Activated CD4-positive, alpha-beta T cell treated with anti-CD3 and anti-CD28 coated beads, Interleukin-2, amount 10 ng/mL, durations not matched to agents 7 days and 5 days (primary cell): Measurements from ENCODE around the gene SLC39A11. TPM values are rescaled to one million over a fixed set of nuclear protein-coding genes. Genes with fewer than 3 reads are reported as not detected.
A peak's percentile ranks its signal among the peaks of the same experiment; 100 is the strongest.
"Not testable (repeated sequence)": the region's sequence is repeated elsewhere in the genome, so short reads cannot be mapped to it uniquely, and the experiment has no call there.

Source experiments
- CTCF ChIA-PET: fragments of 350-600 bp; sonication (Branson Sonifier 250); formaldehyde crosslinking; loops from one replicate; lab custom pipeline; 2021; ENCODE audit warnings: antibody characterized with exemption; lab: Charles Lee
- POLR2A ChIA-PET: fragments of 350-600 bp; sonication (Branson Sonifier 250); formaldehyde crosslinking; loops from one replicate; lab custom pipeline; 2021; ENCODE audit warnings: antibody characterized with exemption; lab: Charles Lee
- DNase-seq: peaks from one replicate; pipeline ENCODE4 v3.0.0-alpha.2; 2020
- H3K27ac Mint-ChIP-seq: one replicate; pipeline ENCODE4 v1.8.0; 2021; ENCODE audit warnings: mild to moderate bottlenecking, moderate library complexity, mixed read lengths
- H3K27me3 Mint-ChIP-seq: one replicate; pipeline ENCODE4 v1.8.0; 2021; ENCODE audit warnings: mixed read lengths
- H3K36me3 Mint-ChIP-seq: one replicate; pipeline ENCODE4 v1.8.0; 2021; ENCODE audit warnings: low read depth, mixed read lengths
- H3K4me1 Mint-ChIP-seq: one replicate; pipeline ENCODE4 v1.8.0; 2021; ENCODE audit warnings: mixed read lengths
- H3K4me3 Mint-ChIP-seq: one replicate; pipeline ENCODE4 v1.8.0; 2021; ENCODE audit warnings: mild to moderate bottlenecking, moderate library complexity, mixed read lengths
- H3K9me3 Mint-ChIP-seq: one replicate; pipeline ENCODE4 v1.8.0; 2021; ENCODE audit warnings: mixed read lengths
- total RNA-seq, 2 experiments: library from RNA; stranded (reverse); gene quantifications; one replicate each; pipeline ENCODE4 v1.2.3, GENCODE V29; 2021

SLC39A11 gene
- total RNA-seq, 2 experiments from 2014 or later, result 19.5 to 23.4 TPM

- ChIA-PET CTCF (interaction anchor here (1.2 kb wide), 1 partner anchor 16 kb away, joined by 3 read pairs; no protein-coding TSS in a partner anchor), POLR2A (no interaction called here)
- Mint-ChIP-seq H3K4me3 (no peak overlapping the region), H3K27me3 (no peaks in the 10 kb centered on the region), H3K9me3 (peaks cover 9% of the 10 kb centered on the region), H3K4me1 (no peaks in the 10 kb centered on the region), H3K27ac (no peak overlapping the region), H3K36me3 (peaks cover 15% of the 10 kb centered on the region)
- no peak for DNase-seq
Measured at GRCh38 chr17:72839131-72839725, 253.3 kb downstream of the SLC39A11 start.

- no peak overlapping the region for H3K27ac Mint-ChIP-seq
- peaks cover 9% of the 10 kb centered on the region for H3K9me3 Mint-ChIP-seq
- POLR2A ChIA-PET, result no interaction called here
Measured at GRCh38 chr17:72838581-72838980, 253.9 kb downstream of the SLC39A11 start.

GRCh38 chr17:72838068-72838467, 254.4 kb downstream of the SLC39A11 start:
- ChIA-PET POLR2A (no interaction called here), CTCF (interaction anchor here (1.2 kb wide), 1 partner anchor 15 kb away, joined by 3 read pairs; no protein-coding TSS in a partner anchor)
- no peaks in the 10 kb centered on the region for H3K4me1 Mint-ChIP-seq
- DNase-seq, result no peak
- H3K27me3 Mint-ChIP-seq, result no peaks in the 10 kb centered on the region
- H3K27ac Mint-ChIP-seq, result no peak overlapping the region
- H3K4me3 Mint-ChIP-seq, result no peak overlapping the region
- H3K9me3 Mint-ChIP-seq, result peaks cover 9% of the 10 kb centered on the region
- H3K36me3 Mint-ChIP-seq, result peaks cover 13% of the 10 kb centered on the region

More at GRCh38 chr17:72838581-72838980, 253.9 kb downstream of the SLC39A11 start:
- Mint-ChIP-seq H3K4me3 (no peak overlapping the region), H3K27me3 (no peaks in the 10 kb centered on the region), H3K36me3 (peaks cover 13% of the 10 kb centered on the region), H3K4me1 (no peaks in the 10 kb centered on the region)
- CTCF ChIA-PET, result interaction anchor here (1.2 kb wide), 1 partner anchor 15 kb away, joined by 3 read pairs; no protein-coding TSS in a partner anchor
- no peak for DNase-seq

- DNase-seq, result no peak
- no peak overlapping the region for H3K4me3 Mint-ChIP-seq
- H3K36me3 Mint-ChIP-seq, result peaks cover 13% of the 10 kb centered on the region
- H3K27me3 Mint-ChIP-seq, result no peaks in the 10 kb centered on the region
- no peak overlapping the region for H3K27ac Mint-ChIP-seq
- H3K4me1 Mint-ChIP-seq, result no peaks in the 10 kb centered on the region
- ChIA-PET CTCF (no interaction called here), POLR2A (no interaction called here)
- H3K9me3 Mint-ChIP-seq, result peaks cover 9% of the 10 kb centered on the region
Measured at GRCh38 chr17:72837335-72837734, 255.2 kb downstream of the SLC39A11 start.

- peaks cover 3% of the 10 kb centered on the region for H3K36me3 Mint-ChIP-seq
- H3K4me1 Mint-ChIP-seq, result no peaks in the 10 kb centered on the region
- H3K27me3 Mint-ChIP-seq, result no peaks in the 10 kb centered on the region
- no peak overlapping the region for H3K27ac Mint-ChIP-seq
- DNase-seq, result no peak
- no peak overlapping the region for H3K4me3 Mint-ChIP-seq
- POLR2A ChIA-PET, result no interaction called here
- CTCF ChIA-PET, result no interaction called here
- peaks cover under 1% of the 10 kb centered on the region for H3K9me3 Mint-ChIP-seq
Measured at GRCh38 chr17:72833128-72833765, 259.2 kb downstream of the SLC39A11 start.

GRCh38 chr17:72832306-72832705, 260.2 kb downstream of the SLC39A11 start:
- no peaks in the 10 kb centered on the region for H3K27me3 Mint-ChIP-seq

GRCh38 chr17:72829883-72830282, 262.6 kb downstream of the SLC39A11 start:
- no peak overlapping the region for H3K4me3 Mint-ChIP-seq
- peaks cover 12% of the 10 kb centered on the region for H3K36me3 Mint-ChIP-seq
- CTCF ChIA-PET, result no interaction called here

More at GRCh38 chr17:72832306-72832705, 260.2 kb downstream of the SLC39A11 start:
- Mint-ChIP-seq H3K9me3 (peaks cover 7% of the 10 kb centered on the region), H3K4me1 (no peaks in the 10 kb centered on the region), H3K36me3 (peaks cover 2% of the 10 kb centered on the region), H3K4me3 (no peak overlapping the region), H3K27ac (no peak overlapping the region)
- DNase-seq, result no peak
- ChIA-PET CTCF (no interaction called here), POLR2A (no interaction called here)

GRCh38 chr17:72826602-72827001, 265.9 kb downstream of the SLC39A11 start:
- no peak overlapping the region for H3K4me3 Mint-ChIP-seq
- peaks cover 26% of the 10 kb centered on the region for H3K36me3 Mint-ChIP-seq
- peaks cover 10% of the 10 kb centered on the region for H3K4me1 Mint-ChIP-seq
- H3K9me3 Mint-ChIP-seq, result peaks cover 37% of the 10 kb centered on the region
- POLR2A ChIA-PET, result no interaction called here
- DNase-seq, result no peak
- CTCF ChIA-PET, result interaction anchor here (0.8 kb wide), 1 partner anchor 10 kb away, joined by 3 read pairs; no protein-coding TSS in a partner anchor
- H3K27ac Mint-ChIP-seq, result no peak overlapping the region
- no peaks in the 10 kb centered on the region for H3K27me3 Mint-ChIP-seq

More at GRCh38 chr17:72829883-72830282, 262.6 kb downstream of the SLC39A11 start:
- peaks cover 24% of the 10 kb centered on the region for H3K9me3 Mint-ChIP-seq
- no peaks in the 10 kb centered on the region for H3K4me1 Mint-ChIP-seq
- no peak overlapping the region for H3K27ac Mint-ChIP-seq
- no peaks in the 10 kb centered on the region for H3K27me3 Mint-ChIP-seq
- no peak for DNase-seq
- POLR2A ChIA-PET, result no interaction called here

GRCh38 chr17:72826059-72826458, 266.4 kb downstream of the SLC39A11 start:
- CTCF ChIA-PET, result interaction anchor here (0.8 kb wide), 1 partner anchor 10 kb away, joined by 3 read pairs; no protein-coding TSS in a partner anchor
- H3K36me3 Mint-ChIP-seq, result peaks cover 26% of the 10 kb centered on the region
- H3K27ac Mint-ChIP-seq, DNase-seq, H3K4me3 Mint-ChIP-seq, H3K27me3 Mint-ChIP-seq, POLR2A ChIA-PET: not testable (repeated sequence)
- peaks cover 37% of the 10 kb centered on the region for H3K9me3 Mint-ChIP-seq
- H3K4me1 Mint-ChIP-seq, result peaks cover 10% of the 10 kb centered on the region

GRCh38 chr17:72825218-72825617, 267.3 kb downstream of the SLC39A11 start:
- Mint-ChIP-seq H3K27ac (no peak overlapping the region), H3K4me3 (no peak overlapping the region), H3K36me3 (peaks cover 26% of the 10 kb centered on the region), H3K27me3 (no peaks in the 10 kb centered on the region), H3K4me1 (peaks cover 10% of the 10 kb centered on the region), H3K9me3 (peaks cover 37% of the 10 kb centered on the region)
- POLR2A ChIA-PET, result no interaction called here
- CTCF ChIA-PET, result no interaction called here
- no peak for DNase-seq

GRCh38 chr17:72824267-72824666, 268.2 kb downstream of the SLC39A11 start:
- peaks cover 37% of the 10 kb centered on the region for H3K9me3 Mint-ChIP-seq
- DNase-seq, H3K4me3 Mint-ChIP-seq, POLR2A ChIA-PET, H3K27me3 Mint-ChIP-seq, H3K27ac Mint-ChIP-seq, CTCF ChIA-PET: not testable (repeated sequence)
- peaks cover 26% of the 10 kb centered on the region for H3K36me3 Mint-ChIP-seq
- H3K4me1 Mint-ChIP-seq, result peaks cover 10% of the 10 kb centered on the region

GRCh38 chr17:72822358-72823023, 270.0 kb downstream of the SLC39A11 start:
- peak overlapping the region; percentile 16 for H3K27ac Mint-ChIP-seq
- H3K9me3 Mint-ChIP-seq, result peaks cover 30% of the 10 kb centered on the region
- H3K4me3 Mint-ChIP-seq, result no peak overlapping the region
- H3K36me3 Mint-ChIP-seq, result peaks cover 24% of the 10 kb centered on the region
- ChIA-PET POLR2A (no interaction called here), CTCF (no interaction called here)
- H3K4me1 Mint-ChIP-seq, result peaks cover 10% of the 10 kb centered on the region
- no peak for DNase-seq
- H3K27me3 Mint-ChIP-seq, result no peaks in the 10 kb centered on the region

GRCh38 chr17:72816406-72816805, 276.1 kb downstream of the SLC39A11 start:
- H3K4me3 Mint-ChIP-seq, result no peak overlapping the region
- no peak overlapping the region for H3K27ac Mint-ChIP-seq
- ChIA-PET POLR2A (no interaction called here), CTCF (interaction anchor here (1.1 to 1.5 kb wide), 2 partner anchors 10 to 27 kb away, joined by 3 read pairs; no protein-coding TSS in a partner anchor)
- peaks cover 7% of the 10 kb centered on the region for H3K9me3 Mint-ChIP-seq
- peaks cover 9% of the 10 kb centered on the region for H3K36me3 Mint-ChIP-seq
- no peaks in the 10 kb centered on the region for H3K4me1 Mint-ChIP-seq
- H3K27me3 Mint-ChIP-seq, result no peaks in the 10 kb centered on the region
- no peak for DNase-seq
